IMR-90 (cell line): ENCODE results near the gene TEX13B. TPM values are rescaled to one million over a fixed set of nuclear protein-coding genes. Genes with fewer than 3 reads are reported as not detected.

Experiments used
- polyA plus RNA-seq, 3 experiments: library from polyadenylated mRNA; depleted of rRNA; stranded (reverse); fragments of >200 nt; gene quantifications; 2 replicates each; pipeline ENCODE4 v1.2.3, GENCODE V29; 2012; ENCODE audit warnings: low replicate concordance in 1 of 3
- total RNA-seq: library from RNA; depleted of rRNA; stranded (reverse); fragments of >200 nt; gene quantifications from 2 replicates; pipeline ENCODE4 v1.2.3, GENCODE V29; 2012; rRNA removed

Gene TEX13B
- total and polyA plus RNA-seq, 2 of the 4 experiments (the other 2 are of a cell fraction) = not detected

Other genes starting within 250 kb of the TEX13B start
- gene TSC22D3, start 206.6 kb downstream of the TEX13B start, total RNA-seq = 9.9 and 13.1 TPM in 2 replicates
- gene TSC22D3, start 206.6 kb downstream of the TEX13B start, polyA plus RNA-seq (2012; rRNA removed) = 14.0 and 14.5 TPM in 2 replicates
- gene NCBP2L, start 204.6 kb downstream of the TEX13B start, total RNA-seq = not detected in 2 replicates
- not detected in 2 replicates for gene NCBP2L, start 204.6 kb downstream of the TEX13B start, polyA plus RNA-seq (2012; rRNA removed)
- gene MID2, start 156.5 kb downstream of the TEX13B start, total RNA-seq = 3.3 and 4.7 TPM in 2 replicates
- gene MID2, start 156.5 kb downstream of the TEX13B start, polyA plus RNA-seq (2012; rRNA removed) = 0.90 and 1.1 TPM in 2 replicates
- gene VSIG1, start 62.7 kb upstream of the TEX13B start, total RNA-seq = not detected in 2 replicates
- not detected in 2 replicates for gene VSIG1, start 62.7 kb upstream of the TEX13B start, polyA plus RNA-seq (2012; rRNA removed)
- 122 TPM in 2 replicates for gene PSMD10, start 109.2 kb upstream of the TEX13B start, total RNA-seq
- gene PSMD10, start 109.2 kb upstream of the TEX13B start, polyA plus RNA-seq (2012; rRNA removed) = 56.3 and 62.0 TPM in 2 replicates
- gene ATG4A, start 109.4 kb upstream of the TEX13B start, total RNA-seq = 13.6 and 14.7 TPM in 2 replicates
- gene ATG4A, start 109.4 kb upstream of the TEX13B start, polyA plus RNA-seq (2012; rRNA removed) = 6.3 and 8.2 TPM in 2 replicates